Neural cell (in vitro differentiated cells): ENCODE results near the gene DCDC1. TPM values are rescaled to one million over a fixed set of nuclear protein-coding genes. Genes with fewer than 3 reads are reported as not detected.

Experiments used
- H2AFZ ChIP-seq: fragments of 200-600, 300-800 bp; sonication (generic), shearing (Covaris generic); 2 replicates; pipeline ENCODE4 v1.6.0; 2014; ENCODE audit warnings: low read depth, mild to moderate bottlenecking, antibody characterized with exemption, low read length, moderate library complexity
- H3F3A ChIP-seq: fragments of 200-600 bp; shearing (Covaris generic); 2 replicates; pipeline ENCODE4 v1.6.1; 2016; ENCODE audit warnings: mild to moderate bottlenecking, moderate library complexity, mixed read lengths, antibody characterized with exemption, low read length; ENCODE audit not compliant: insufficient read depth, poor library complexity, severe bottlenecking
- H3K27ac ChIP-seq: fragments of 200-600, 300-800 bp; sonication (generic), shearing (Covaris generic); 2 replicates; pipeline ENCODE4 v1.5.1; 2014; ENCODE audit warnings: mild to moderate bottlenecking, low read length, moderate library complexity
- H3K27me3 ChIP-seq: fragments of 300-800, 200-600 bp; sonication (generic), shearing (Covaris generic); 2 replicates; pipeline ENCODE4 v1.6.0; 2014; ENCODE audit warnings: mild to moderate bottlenecking, low read depth, low read length, moderate library complexity; ENCODE audit not compliant: insufficient read depth
- H3K36me3 ChIP-seq: fragments of 300-800, 200-600 bp; sonication (generic), shearing (Covaris generic); 2 replicates; pipeline ENCODE4 v1.5.1; 2014; ENCODE audit warnings: mild to moderate bottlenecking, antibody characterized with exemption, low read length, moderate library complexity; ENCODE audit not compliant: insufficient read depth
- H3K4me2 ChIP-seq: fragments of 300-800, 200-600 bp; sonication (generic), shearing (Covaris generic); 2 replicates; pipeline ENCODE4 v1.6.0; 2014; ENCODE audit warnings: mild to moderate bottlenecking, low read length
- H3K4me3 ChIP-seq: fragments of 300-800, 200-600 bp; sonication (generic), shearing (Covaris generic); 2 replicates; pipeline ENCODE4 v1.5.1; 2014; ENCODE audit warnings: mild to moderate bottlenecking, low read length, moderate library complexity
- H3K79me2 ChIP-seq: fragments of 200-600 bp; shearing (Covaris generic); replicated peaks from 2 replicates; pipeline ENCODE4 v1.6.0; 2014; ENCODE audit warnings: mild to moderate bottlenecking, low read length, moderate library complexity; ENCODE audit not compliant: insufficient read depth
- H3K9ac ChIP-seq: fragments of 300-800, 200-600 bp; sonication (generic), shearing (Covaris generic); 2 replicates; pipeline ENCODE4 v1.6.1; 2016; ENCODE audit warnings: mild to moderate bottlenecking, low read length, mixed read lengths
- H3K9me2 ChIP-seq: fragments of 200-600 bp; shearing (Covaris generic); 2 replicates; pipeline ENCODE4 v1.6.1; 2016; ENCODE audit warnings: mild to moderate bottlenecking, low read length, mixed read lengths; ENCODE audit not compliant: insufficient read depth
- H3K9me3 ChIP-seq: fragments of 200-600, 300-800 bp; sonication (generic), shearing (Covaris generic); 2 replicates; pipeline ENCODE4 v1.6.1; 2016; ENCODE audit warnings: mild to moderate bottlenecking, mixed run types, low read length, moderate library complexity, mixed read lengths
- H4K20me1 ChIP-seq: fragments of 200-600 bp; shearing (Covaris generic); 2 replicates; pipeline ENCODE4 v1.6.1; 2016; ENCODE audit warnings: mild to moderate bottlenecking, mixed run types; ENCODE audit not compliant: insufficient read depth
- CTCF ChIP-seq: fragments of 450-650 bp; IDR thresholded peaks from 2 replicates; pipeline ENCODE4 v1.5.1; 2014; ENCODE audit warnings: antibody characterized with exemption, mild to moderate bottlenecking, moderate library complexity; ENCODE audit not compliant: poor library complexity, severe bottlenecking
- EP300 ChIP-seq: fragments of 450-650 bp; conservative IDR thresholded peaks from 2 replicates; pipeline ENCODE4 v1.6.1; 2014; ENCODE audit warnings: antibody characterized with exemption, mild to moderate bottlenecking, moderate library complexity; ENCODE audit not compliant: poor library complexity, severe bottlenecking
- EZH2 ChIP-seq: fragments of 200-600, 300-800 bp; shearing (Covaris generic), sonication (generic); IDR thresholded peaks from 2 replicates; pipeline ENCODE4 v1.6.1; 2014; ENCODE audit warnings: antibody characterized with exemption, low read length, borderline replicate concordance, mild to moderate bottlenecking; ENCODE audit not compliant: insufficient read depth, poor library complexity, severe bottlenecking
- MXI1 ChIP-seq: fragments of 450-650 bp; conservative IDR thresholded peaks from 2 replicates; pipeline ENCODE4 v1.6.1; 2014; ENCODE audit warnings: antibody characterized with exemption, mild to moderate bottlenecking; ENCODE audit not compliant: poor library complexity, severe bottlenecking
- POLR2AphosphoS5 ChIP-seq: IDR thresholded peaks from 2 replicates; pipeline ENCODE4 v1.6.1; 2012
- RAD21 ChIP-seq: fragments of 450-650 bp; conservative IDR thresholded peaks from 2 replicates; pipeline ENCODE4 v1.6.1; 2014; ENCODE audit warnings: antibody characterized with exemption, mild to moderate bottlenecking, moderate library complexity
- REST ChIP-seq: IDR thresholded peaks from 2 replicates; pipeline ENCODE4 v1.6.1; 2012; ENCODE audit warnings: borderline replicate concordance
- polyA plus RNA-seq: library from polyadenylated mRNA; depleted of rRNA; stranded (reverse); fragments of >200 nt; gene quantifications from 2 replicates; pipeline ENCODE4 v1.2.3, GENCODE V29; 2014

Gene DCDC1
- polyA plus RNA-seq, 1 donor from 2014 or later: 5.0 TPM

GRCh38 chr11:31303644-31304180, 65.8 kb downstream of the DCDC1 start:
- Histone ChIP-seq H3K27me3 (no peaks in the 10 kb centered on the region), H3K36me3 (no peaks in the 10 kb centered on the region), H3K27ac (no peak overlapping the region), H3K9me2 (no peaks in the 10 kb centered on the region), H3K4me3 (no peak overlapping the region), H3F3A (no peaks in the 10 kb centered on the region), H3K9ac (no peak overlapping the region), H4K20me1 (no peaks in the 10 kb centered on the region), H3K4me2 (no peak overlapping the region), H3K79me2 (no peaks in the 10 kb centered on the region), H2AFZ (no peak overlapping the region), H3K9me3 (no peaks in the 10 kb centered on the region)
- TF ChIP-seq EP300 (no peak), RAD21 (no peak), EZH2 (no peak), CTCF (no peak), MXI1 (no peak), REST (no peak)

GRCh38 chr11:31301549-31302510, 67.7 kb downstream of the DCDC1 start:
- Histone ChIP-seq H3K9me2 (no peaks in the 10 kb centered on the region), H3K9me3 (no peaks in the 10 kb centered on the region), H3K4me2 (peak overlapping the region; percentile 41), H3K9ac (no peak overlapping the region), H4K20me1 (no peaks in the 10 kb centered on the region), H3F3A (no peaks in the 10 kb centered on the region), H3K36me3 (no peaks in the 10 kb centered on the region), H3K4me3 (peak overlapping the region; percentile 1), H3K79me2 (no peaks in the 10 kb centered on the region), H3K27me3 (no peaks in the 10 kb centered on the region), H3K27ac (no peak overlapping the region), H2AFZ (no peak overlapping the region)
- TF ChIP-seq RAD21 (no peak), EP300 (peak; percentile 91), POLR2AphosphoS5 (peak; percentile 65)
